SU-DHL-6 (cell line): ENCODE data around the gene UTS2R.

Source experiments
- H2AFZ ChIP-seq: fragments of 200-600 bp; sonication (generic); 2 replicates; pipeline ENCODE4 v1.6.1; 2014; ENCODE audit warnings: low read depth, mild to moderate bottlenecking, moderate library complexity, mixed read lengths, antibody characterized with exemption, low read length; ENCODE audit not compliant: severe bottlenecking
- H3F3A ChIP-seq: fragments of 200-600 bp; shearing (Covaris generic); 2 replicates; pipeline ENCODE4 v1.6.0; 2016; ENCODE audit warnings: antibody characterized with exemption, mild to moderate bottlenecking; ENCODE audit not compliant: insufficient read depth
- H3K27ac ChIP-seq: fragments of 200-600 bp; sonication (generic); 2 replicates; pipeline ENCODE4 v1.5.1; 2016; ENCODE audit warnings: low read depth, mild to moderate bottlenecking, low read length, moderate library complexity, mixed read lengths
- H3K27me3 ChIP-seq: fragments of 200-600 bp; sonication (generic), shearing (Covaris generic); 2 replicates; pipeline ENCODE4 v1.6.0; 2014; ENCODE audit warnings: mild to moderate bottlenecking, low read length
- H3K36me3 ChIP-seq: fragments of 200-600 bp; sonication (generic); 2 replicates; pipeline ENCODE4 v1.6.1; 2014; ENCODE audit warnings: mild to moderate bottlenecking, low read length, mixed read lengths
- H3K4me2 ChIP-seq: fragments of 300-600, 200-600 bp; shearing (Covaris generic), sonication (generic); 2 replicates; pipeline ENCODE4 v1.6.0; 2014; ENCODE audit warnings: low read length, low read depth, mild to moderate bottlenecking; ENCODE audit not compliant: poor library complexity, severe bottlenecking
- H3K4me3 ChIP-seq: fragments of 200-600 bp; sonication (generic); 2 replicates; pipeline ENCODE4 v1.5.1; 2014; ENCODE audit warnings: antibody characterized with exemption, low read length, mild to moderate bottlenecking, mixed read lengths; ENCODE audit not compliant: insufficient read depth, poor library complexity, severe bottlenecking
- H3K79me2 ChIP-seq: fragments of 200-600 bp; sonication (generic); 2 replicates; pipeline ENCODE4 v1.6.1; 2014; ENCODE audit warnings: mild to moderate bottlenecking, low read length, moderate library complexity; ENCODE audit not compliant: insufficient read depth
- H3K9ac ChIP-seq: fragments of 200-600 bp; sonication (generic); 2 replicates; pipeline ENCODE4 v1.7.0; 2014; ENCODE audit warnings: mild to moderate bottlenecking, low read length
- H3K9me2 ChIP-seq: fragments of 200-600 bp; sonication (generic); replicated peaks from 2 replicates; pipeline ENCODE4 v1.6.1; 2014; ENCODE audit warnings: low read length; ENCODE audit not compliant: insufficient read depth
- H3K9me3 ChIP-seq: fragments of 200-600 bp; sonication (generic); 2 replicates; pipeline ENCODE4 v1.6.1; 2014; ENCODE audit warnings: low read length, mixed read lengths; ENCODE audit not compliant: insufficient read depth
- H4K20me1 ChIP-seq: fragments of 200-600 bp; sonication (generic); 2 replicates; pipeline ENCODE4 v1.6.1; 2014; ENCODE audit warnings: low read depth, mild to moderate bottlenecking, antibody characterized with exemption, low read length, moderate library complexity, mixed read lengths
- EZH2phosphoT487 ChIP-seq: fragments of 200-600 bp; sonication (generic), shearing (Covaris generic); conservative IDR thresholded peaks from 2 replicates; pipeline ENCODE4 v1.6.1; 2018; ENCODE audit warnings: mild to moderate bottlenecking, antibody characterized with exemption, low read length, moderate library complexity, mixed read lengths
- TF ChIP-seq, protein P1 (sequence below): fragments of 200-600 bp; sonication (generic); IDR thresholded peaks from one replicate; pipeline ENCODE4 v1.5.1; 2017; ENCODE audit warnings: antibody characterized with exemption, mild to moderate bottlenecking, low read length, moderate library complexity; ENCODE audit not compliant: insufficient read depth, poor library complexity, severe bottlenecking

UTS2R gene

GRCh38 chr17:82394278-82394677, 22.7 kb downstream of the UTS2R start:
- no peaks in the 10 kb centered on the region for H4K20me1 ChIP-seq
- H3K27ac ChIP-seq: no peak overlapping the region
- TF ChIP-seq, protein P1, sequence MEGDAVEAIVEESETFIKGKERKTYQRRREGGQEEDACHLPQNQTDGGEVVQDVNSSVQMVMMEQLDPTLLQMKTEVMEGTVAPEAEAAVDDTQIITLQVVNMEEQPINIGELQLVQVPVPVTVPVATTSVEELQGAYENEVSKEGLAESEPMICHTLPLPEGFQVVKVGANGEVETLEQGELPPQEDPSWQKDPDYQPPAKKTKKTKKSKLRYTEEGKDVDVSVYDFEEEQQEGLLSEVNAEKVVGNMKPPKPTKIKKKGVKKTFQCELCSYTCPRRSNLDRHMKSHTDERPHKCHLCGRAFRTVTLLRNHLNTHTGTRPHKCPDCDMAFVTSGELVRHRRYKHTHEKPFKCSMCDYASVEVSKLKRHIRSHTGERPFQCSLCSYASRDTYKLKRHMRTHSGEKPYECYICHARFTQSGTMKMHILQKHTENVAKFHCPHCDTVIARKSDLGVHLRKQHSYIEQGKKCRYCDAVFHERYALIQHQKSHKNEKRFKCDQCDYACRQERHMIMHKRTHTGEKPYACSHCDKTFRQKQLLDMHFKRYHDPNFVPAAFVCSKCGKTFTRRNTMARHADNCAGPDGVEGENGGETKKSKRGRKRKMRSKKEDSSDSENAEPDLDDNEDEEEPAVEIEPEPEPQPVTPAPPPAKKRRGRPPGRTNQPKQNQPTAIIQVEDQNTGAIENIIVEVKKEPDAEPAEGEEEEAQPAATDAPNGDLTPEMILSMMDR: no peak
- no peak for TF ChIP-seq EZH2phosphoT487

DNA sequence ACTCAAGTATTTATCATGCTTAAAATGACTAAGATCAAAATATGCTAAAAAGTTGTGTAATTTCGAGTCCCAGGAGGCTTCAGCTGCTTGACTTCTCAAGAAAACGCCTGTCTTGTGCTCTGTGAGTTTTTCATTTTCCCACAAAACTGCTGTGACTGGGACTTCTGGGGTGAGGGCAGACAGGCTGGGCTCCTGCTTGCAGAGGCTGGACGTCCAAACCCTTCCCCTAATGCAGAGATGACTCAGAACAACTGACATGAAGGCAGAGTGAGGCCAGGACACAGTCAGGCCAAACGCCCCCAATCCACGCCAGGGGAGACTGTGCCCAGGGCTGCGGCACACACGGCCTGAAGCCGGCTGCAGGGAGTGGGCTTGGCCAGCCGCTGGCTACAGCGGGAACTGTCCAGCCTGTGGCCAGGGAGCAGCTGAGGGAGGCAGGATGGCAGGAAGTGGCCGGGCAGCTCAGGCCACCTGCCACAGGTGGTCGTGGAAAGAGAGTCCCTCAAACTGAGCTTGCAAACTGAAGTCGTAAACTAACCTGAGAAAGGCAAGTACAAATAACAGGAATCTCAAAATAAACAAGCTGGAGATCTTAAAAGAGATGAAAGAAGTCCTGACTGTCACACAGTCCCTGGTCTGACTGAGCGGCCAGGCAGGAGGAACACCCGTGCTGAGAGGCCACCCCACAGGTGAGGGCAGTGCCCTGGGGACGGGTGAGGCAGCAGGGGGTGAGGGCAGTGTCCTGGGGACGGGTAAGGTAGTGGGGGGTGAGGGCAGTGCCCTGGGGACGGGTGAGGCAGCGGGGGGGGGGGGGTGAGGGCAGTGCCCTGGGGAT, 25.3 kb downstream of the UTS2R start:
- H3K4me3 ChIP-seq: no peak overlapping the region
- no peak overlapping the region for H2AFZ ChIP-seq
- H4K20me1 ChIP-seq: no peaks in the 10 kb centered on the region
- H3K9ac ChIP-seq: no peak overlapping the region
- H3K4me2 ChIP-seq: no peak overlapping the region
- no peaks in the 10 kb centered on the region for H3K27me3 ChIP-seq
- H3F3A ChIP-seq: no peaks in the 10 kb centered on the region
- H3K79me2 ChIP-seq: no peaks in the 10 kb centered on the region
- no peaks in the 10 kb centered on the region for H3K9me3 ChIP-seq
- no peaks in the 10 kb centered on the region for H3K9me2 ChIP-seq
- no peak overlapping the region for H3K27ac ChIP-seq
- TF ChIP-seq, protein P1: no peak
- TF ChIP-seq EZH2phosphoT487: no peak
- H3K36me3 ChIP-seq: no peaks in the 10 kb centered on the region

More at GRCh38 chr17:82394278-82394677, 22.7 kb downstream of the UTS2R start:
- Histone ChIP-seq H2AFZ (no peak overlapping the region), H3K9ac (no peak overlapping the region), H3K79me2 (no peaks in the 10 kb centered on the region), H3K9me2 (no peaks in the 10 kb centered on the region), H3F3A (no peaks in the 10 kb centered on the region), H3K4me3 (no peak overlapping the region), H3K27me3 (no peaks in the 10 kb centered on the region), H3K36me3 (no peaks in the 10 kb centered on the region), H3K9me3 (no peaks in the 10 kb centered on the region), H3K4me2 (no peak overlapping the region)

DNA sequence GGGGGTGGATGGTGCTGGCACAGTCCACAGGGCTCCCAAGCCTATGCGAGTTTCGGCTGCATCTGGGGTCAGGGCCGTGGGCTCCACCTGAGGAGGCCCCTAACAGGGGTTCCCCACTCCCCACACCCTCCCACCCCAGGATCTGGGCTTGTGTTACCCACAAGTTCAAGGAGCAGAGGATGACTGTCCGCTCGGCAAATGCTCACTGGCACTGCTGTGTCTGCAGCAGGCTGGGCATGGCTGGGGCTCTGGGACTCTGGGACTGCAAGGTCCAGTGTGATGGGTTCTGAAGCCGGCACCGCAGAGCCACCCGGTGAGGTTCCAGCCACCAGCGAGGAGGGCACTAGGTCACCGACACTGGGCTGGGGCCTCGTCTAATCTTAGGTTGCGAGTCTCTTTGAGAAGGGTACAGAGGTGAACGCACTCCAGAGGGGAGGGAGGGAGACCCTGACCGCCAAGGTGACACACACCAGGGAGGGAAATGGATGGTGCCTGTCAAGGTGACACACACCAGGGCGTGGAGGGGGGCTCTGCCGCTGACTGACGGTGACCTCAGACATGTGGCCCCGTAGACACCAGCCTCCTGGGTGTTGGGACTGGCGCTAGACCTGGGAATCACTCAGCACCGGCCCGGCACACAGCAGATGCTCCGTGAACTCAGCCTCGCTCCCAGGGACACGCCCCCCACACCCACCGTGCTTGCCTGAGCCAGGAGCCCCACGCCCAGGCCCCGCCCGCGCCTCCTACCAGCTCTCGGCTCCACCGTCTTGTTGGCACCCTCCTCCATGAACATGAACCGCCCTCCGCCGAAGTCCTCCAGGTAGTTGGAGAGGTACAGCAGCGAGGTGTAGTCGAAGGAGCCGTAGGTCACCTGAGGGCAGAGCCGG, 26.1 kb downstream of the UTS2R start:
- no peaks in the 10 kb centered on the region for H3K9me3 ChIP-seq
- no peak overlapping the region for H3K9ac ChIP-seq
- H3K27ac ChIP-seq: no peak overlapping the region
- H3K36me3 ChIP-seq: no peaks in the 10 kb centered on the region
- H3K27me3 ChIP-seq: no peaks in the 10 kb centered on the region
- no peaks in the 10 kb centered on the region for H3K9me2 ChIP-seq
- H3K79me2 ChIP-seq: no peaks in the 10 kb centered on the region
- H2AFZ ChIP-seq: no peak overlapping the region
- no peaks in the 10 kb centered on the region for H3F3A ChIP-seq
- TF ChIP-seq, protein P1: no peak
- TF ChIP-seq EZH2phosphoT487: no peak
- no peak overlapping the region for H3K4me2 ChIP-seq
- no peak overlapping the region for H3K4me3 ChIP-seq
- H4K20me1 ChIP-seq: no peaks in the 10 kb centered on the region
